ENCODE data around the gene ZNF518B.

ZNF518B gene

GRCh38 chr4:10395971-10396580 lies 61.1 kb downstream of the ZNF518B start:
- DNase-seq (ENCODE audit: low spot score in 2 of 2): no peak
- no peaks in the 10 kb centered on the region for H3K36me3 Mint-ChIP-seq (ENCODE audit: insufficient read depth)
- no peaks in the 10 kb centered on the region for H3K9me3 Mint-ChIP-seq
- H3K4me3 Mint-ChIP-seq: no peak overlapping the region
- no peaks in the 10 kb centered on the region for H3K4me1 Mint-ChIP-seq
- no peak for ATAC-seq (replicated peaks; ENCODE audit: extremely low read depth, poor library complexity, severe bottlenecking)
- no peaks in the 10 kb centered on the region for H3K27me3 Mint-ChIP-seq
- no peak overlapping the region for H3K27ac Mint-ChIP-seq (ENCODE audit: low read depth)

All from central memory CD8-positive, alpha-beta T cell (primary cell).